Cardiac fibroblast (primary cell): ENCODE measurements around the gene JARID2.
A peak's percentile ranks its signal among the peaks of the same experiment; 100 is the strongest.
"Not testable (repeated sequence)": the region's sequence is repeated elsewhere in the genome, so short reads cannot be mapped to it uniquely, and the experiment has no call there.

ENCODE experiments used
- DNase-seq, 2 donors: peaks; one replicate each; pipeline versions ENCODE4 v3.0.0 to v3.0.0-alpha.2; 2010; ENCODE audit warnings: low read depth in 2 of 2
- H3K4me3 ChIP-seq, 2 donors: replicated peaks in 1 of 2; 1 replicate in 1 of 2; 2 replicates in 1 of 2; pipeline ENCODE4 v1.5.1; 2011; ENCODE audit warnings: low read depth in 2 of 2, low read length in 2 of 2, mild to moderate bottlenecking in 2 of 2, moderate library complexity in 1 of 2
- TF ChIP-seq, protein P1 (sequence below): IDR thresholded peaks from one replicate; pipeline ENCODE4 v1.5.1; 2011; ENCODE audit warnings: low read depth, mild to moderate bottlenecking, low read length, inconsistent platforms

JARID2 gene

DNA sequence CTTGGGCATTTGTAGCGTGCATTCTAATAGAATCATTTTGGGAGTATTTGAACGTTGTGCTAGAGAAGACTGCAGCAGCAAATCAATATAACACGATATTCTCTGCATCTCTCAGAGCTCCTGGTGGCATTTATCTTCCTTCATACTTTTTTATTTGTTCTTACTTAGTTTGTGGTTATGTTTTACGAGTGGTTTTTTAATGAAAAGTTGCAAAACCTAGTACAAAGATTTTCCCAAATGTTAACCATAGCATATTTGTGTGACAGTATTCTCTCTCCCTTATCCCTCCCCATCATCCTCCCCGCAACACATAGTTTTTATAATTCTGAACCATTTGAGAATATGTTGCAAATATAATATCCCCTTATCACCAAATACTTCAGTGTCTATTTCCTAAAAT lies 50.4 kb downstream of the JARID2 start:
- DNase-seq, result no peak
- H3K4me3 ChIP-seq, result no peak overlapping the region
- TF ChIP-seq, protein P1, sequence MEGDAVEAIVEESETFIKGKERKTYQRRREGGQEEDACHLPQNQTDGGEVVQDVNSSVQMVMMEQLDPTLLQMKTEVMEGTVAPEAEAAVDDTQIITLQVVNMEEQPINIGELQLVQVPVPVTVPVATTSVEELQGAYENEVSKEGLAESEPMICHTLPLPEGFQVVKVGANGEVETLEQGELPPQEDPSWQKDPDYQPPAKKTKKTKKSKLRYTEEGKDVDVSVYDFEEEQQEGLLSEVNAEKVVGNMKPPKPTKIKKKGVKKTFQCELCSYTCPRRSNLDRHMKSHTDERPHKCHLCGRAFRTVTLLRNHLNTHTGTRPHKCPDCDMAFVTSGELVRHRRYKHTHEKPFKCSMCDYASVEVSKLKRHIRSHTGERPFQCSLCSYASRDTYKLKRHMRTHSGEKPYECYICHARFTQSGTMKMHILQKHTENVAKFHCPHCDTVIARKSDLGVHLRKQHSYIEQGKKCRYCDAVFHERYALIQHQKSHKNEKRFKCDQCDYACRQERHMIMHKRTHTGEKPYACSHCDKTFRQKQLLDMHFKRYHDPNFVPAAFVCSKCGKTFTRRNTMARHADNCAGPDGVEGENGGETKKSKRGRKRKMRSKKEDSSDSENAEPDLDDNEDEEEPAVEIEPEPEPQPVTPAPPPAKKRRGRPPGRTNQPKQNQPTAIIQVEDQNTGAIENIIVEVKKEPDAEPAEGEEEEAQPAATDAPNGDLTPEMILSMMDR, result no peak

DNA sequence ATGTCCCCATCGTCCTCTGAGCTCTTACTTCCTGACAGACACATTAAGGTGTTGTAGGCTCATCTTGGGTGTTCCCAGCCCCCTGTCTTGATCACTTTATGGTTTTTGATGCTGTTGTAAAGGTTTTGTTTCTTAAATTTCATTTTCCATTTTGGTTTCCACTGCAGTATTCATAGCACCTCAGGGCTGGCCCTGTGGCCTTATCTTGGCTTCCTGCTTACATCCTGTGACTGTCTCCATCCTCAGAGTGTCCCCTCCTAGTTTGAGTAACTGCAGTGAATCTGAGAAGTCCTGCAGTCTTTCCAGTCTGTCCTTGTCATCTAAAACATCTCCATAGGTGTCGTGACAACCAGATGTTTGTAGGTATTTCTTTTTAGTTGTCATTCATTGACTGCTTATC lies 50.9 kb downstream of the JARID2 start:
- DNase-seq, result no peak
- no peak overlapping the region for H3K4me3 ChIP-seq
- TF ChIP-seq, protein P1, result no peak

DNA sequence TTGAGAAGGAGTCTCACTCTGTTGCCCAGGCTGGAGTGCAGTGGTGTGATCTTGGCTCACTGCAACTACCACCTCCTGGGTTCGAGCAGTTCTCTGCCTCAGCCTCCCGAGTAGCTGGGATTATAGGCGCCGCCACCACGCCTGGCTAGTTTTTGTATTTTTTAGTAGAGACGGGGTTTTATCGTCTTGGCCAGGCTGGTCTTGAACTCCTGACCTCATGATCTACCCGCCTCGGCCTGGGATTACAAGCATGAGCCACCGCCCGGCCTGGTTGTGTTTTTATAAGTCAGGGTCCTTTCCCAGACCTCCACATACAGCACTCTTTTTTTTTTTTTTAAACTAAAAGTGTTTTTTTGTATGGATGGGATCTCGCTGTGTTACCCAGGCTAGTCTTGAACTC lies 51.3 kb downstream of the JARID2 start:
- DNase-seq, H3K4me3 ChIP-seq: not testable (repeated sequence)

DNA sequence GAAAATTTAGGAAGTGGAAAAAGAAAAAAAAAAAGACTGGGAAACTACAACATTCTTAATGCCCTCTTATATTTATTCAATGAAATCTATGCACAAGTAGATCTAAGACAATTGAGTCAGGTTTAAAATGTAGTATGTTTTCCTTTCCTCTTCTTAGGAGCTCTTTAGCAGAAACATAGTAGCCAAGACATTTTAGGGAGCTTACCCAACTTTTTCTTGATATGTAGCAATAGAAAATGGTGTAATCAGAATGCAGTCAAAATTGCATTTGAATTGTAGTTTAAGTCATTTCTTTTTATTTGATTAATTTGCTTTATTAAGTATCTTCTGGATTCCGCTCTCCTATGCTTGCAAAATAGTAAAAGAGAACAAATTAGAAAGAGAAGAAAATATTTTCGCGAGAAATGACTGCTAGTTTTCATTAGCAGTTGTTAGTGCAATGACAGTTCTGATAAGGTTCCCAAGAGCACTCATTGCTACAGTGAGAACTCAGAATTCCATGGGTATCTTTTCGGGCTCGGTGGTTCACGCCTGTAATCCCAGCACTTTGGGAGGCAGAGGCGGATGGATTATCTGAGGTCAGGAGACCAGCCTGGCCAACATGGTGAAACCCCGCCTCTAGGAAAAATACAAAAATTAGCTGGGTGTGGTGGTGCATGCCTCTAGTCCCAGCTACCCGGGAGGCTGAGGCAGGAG lies 52.2 kb downstream of the JARID2 start:
- TF ChIP-seq, protein P1, result no peak
- H3K4me3 ChIP-seq, result no peak overlapping the region
- DNase-seq, result peak; percentile 52 to 66

DNA sequence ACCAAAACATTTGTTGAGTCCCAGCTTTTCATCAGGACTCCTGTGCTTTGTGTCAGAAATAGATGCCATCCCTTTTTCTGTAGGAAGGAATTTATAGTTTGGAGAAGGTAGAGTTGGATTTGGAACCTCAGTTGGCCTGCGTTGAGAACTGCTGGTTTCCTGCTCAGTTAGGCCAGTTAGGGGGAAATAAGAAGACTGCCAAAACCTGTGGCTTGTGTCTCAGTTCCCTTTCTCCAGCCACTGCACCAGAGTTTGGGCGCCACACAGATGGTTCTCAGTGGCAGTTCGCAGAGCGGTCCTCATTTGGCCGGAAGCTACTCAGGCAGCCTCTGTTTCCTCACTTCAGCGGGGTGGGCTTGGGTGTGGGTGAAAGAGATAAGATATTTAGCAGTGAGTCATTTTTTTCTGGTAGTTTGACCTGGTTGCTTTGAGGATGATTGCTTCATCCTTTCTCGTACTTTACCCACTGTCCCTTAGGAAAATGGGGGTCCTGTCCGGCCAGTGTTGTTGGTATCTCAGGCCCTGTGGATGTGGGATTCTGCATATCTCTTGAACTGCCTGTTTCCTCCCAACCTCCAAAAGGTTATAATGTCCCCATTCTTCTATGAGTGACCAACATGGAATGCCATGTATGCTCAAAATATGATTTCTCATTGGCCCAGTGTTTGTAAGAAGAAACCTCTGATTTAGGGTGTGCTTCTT lies 53.7 kb downstream of the JARID2 start:
- H3K4me3 ChIP-seq, result no peak overlapping the region
- DNase-seq, result peak; percentile 57
- TF ChIP-seq, protein P1, result no peak

DNA sequence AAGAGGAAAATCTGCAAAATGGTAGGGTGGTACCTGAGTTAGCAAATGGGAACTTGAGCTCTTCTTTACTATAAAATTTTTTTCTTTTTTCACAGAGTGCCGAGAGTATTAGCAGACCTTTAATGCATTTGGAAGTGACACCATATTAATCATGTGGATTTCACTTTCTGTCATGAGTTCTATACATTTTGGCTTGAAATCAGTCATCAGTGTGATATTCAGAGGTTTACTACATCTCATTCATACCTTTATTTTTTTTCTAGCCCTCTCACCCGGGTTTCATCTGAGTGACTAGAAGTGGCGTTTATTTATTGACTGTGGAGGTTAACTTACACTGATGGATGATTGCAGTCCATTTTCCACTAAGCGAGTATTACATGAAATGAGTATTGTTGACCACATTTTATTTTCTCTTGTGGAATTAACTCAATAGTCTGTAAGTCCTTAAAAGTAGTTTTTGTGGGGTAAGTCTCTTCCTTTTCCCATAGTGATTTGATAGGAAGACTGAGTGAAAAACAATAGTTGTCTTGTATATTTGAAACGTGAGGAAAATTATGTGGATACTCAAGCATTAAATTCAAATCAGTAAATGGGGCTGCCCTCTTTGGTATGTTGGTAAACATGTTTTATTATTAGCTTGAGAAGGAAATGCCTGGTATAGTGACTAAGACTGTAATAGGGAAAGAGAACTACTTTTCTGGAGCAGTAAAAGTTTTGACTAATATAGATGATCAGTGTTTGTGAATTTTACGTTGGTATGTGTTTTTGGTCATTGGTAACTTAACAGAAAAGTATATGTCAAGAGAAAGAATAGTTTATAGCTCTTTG lies 55.5 kb downstream of the JARID2 start:
- H3K4me3 ChIP-seq, result no peak overlapping the region
- TF ChIP-seq, protein P1, result no peak

More for the DNA sequence above, 55.5 kb downstream of the JARID2 start:
- DNase-seq, result no peak
